Activated naive CD4-positive, alpha-beta T cell treated with anti-CD3 and anti-CD28 coated beads, Interleukin-2, amount 10 ng/mL, durations not matched to agents 7 days and 5 days (primary cell): ENCODE measurements around the gene ZDHHC3.

Experiments used
- CTCF ChIA-PET: fragments of 350-600 bp; sonication (Branson Sonifier 250); formaldehyde crosslinking; loops from one replicate; lab custom pipeline; 2021; ENCODE audit warnings: antibody characterized with exemption; lab: Charles Lee
- DNase-seq: peaks from one replicate; pipeline ENCODE4 v3.0.0-alpha.2; 2020
- H3K27ac Mint-ChIP-seq: one replicate; pipeline ENCODE4 v1.8.0; 2021; ENCODE audit warnings: mild to moderate bottlenecking, moderate library complexity, mixed read lengths
- H3K27me3 Mint-ChIP-seq: one replicate; pipeline ENCODE4 v1.8.0; 2021; ENCODE audit warnings: mild to moderate bottlenecking, mixed read lengths
- H3K36me3 Mint-ChIP-seq: one replicate; pipeline ENCODE4 v1.8.0; 2021; ENCODE audit warnings: mixed read lengths
- H3K4me1 Mint-ChIP-seq: one replicate; pipeline ENCODE4 v1.8.0; 2021; ENCODE audit warnings: mixed read lengths
- H3K4me3 Mint-ChIP-seq: one replicate; pipeline ENCODE4 v1.8.0; 2021; ENCODE audit warnings: mild to moderate bottlenecking, moderate library complexity, mixed read lengths
- H3K9me3 Mint-ChIP-seq: one replicate; pipeline ENCODE4 v1.8.0; 2021; ENCODE audit warnings: mixed read lengths

Gene ZDHHC3

DNA sequence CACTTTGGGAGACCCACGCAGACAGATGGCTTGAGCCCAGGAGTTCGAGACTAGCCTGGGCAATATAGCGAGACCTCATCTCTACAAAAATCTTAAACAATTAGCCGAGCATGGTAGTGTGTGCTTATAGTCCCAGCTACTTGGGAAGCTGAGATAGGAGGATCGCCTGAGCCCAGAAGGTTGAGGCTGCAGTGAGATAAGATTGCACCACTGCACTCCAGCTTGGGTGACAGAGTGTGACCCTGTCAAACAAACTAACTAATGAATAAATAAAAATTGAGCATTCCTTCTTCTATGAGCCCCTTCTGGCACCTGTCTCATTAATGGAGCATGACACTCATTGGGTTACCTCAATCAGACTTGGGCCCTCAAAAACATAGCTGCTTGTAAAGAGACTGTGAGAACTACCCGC is 7.5 kb downstream of the ZDHHC3 start:
- H3K27ac Mint-ChIP-seq = peak overlapping the region; percentile 82

DNA sequence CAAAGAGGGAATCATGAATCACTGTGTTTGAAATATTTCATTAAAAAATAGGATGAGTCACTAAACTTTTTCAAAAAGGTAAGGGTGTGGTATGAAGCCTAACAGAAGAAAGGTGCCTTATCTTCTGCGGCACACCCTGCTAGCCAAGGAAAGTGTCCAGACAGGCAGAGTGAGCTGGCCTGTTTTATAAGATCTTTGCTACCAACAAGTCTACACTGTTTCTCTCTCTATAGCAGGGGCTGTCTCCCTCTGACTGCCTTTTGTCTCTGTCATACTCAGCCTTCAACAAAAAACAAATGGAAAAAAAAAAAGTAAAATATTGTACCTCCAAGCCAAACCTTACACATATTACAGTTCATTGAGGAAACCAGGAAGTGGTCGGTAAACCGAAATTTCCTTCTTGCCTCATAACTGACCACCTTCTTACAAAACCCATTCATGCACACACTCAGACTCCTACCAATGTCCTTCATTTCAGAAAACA is 9.1 kb downstream of the ZDHHC3 start:
- H3K4me1 Mint-ChIP-seq = peaks cover 66% of the 10 kb centered on the region
- no peak overlapping the region for H3K27ac Mint-ChIP-seq
- CTCF ChIA-PET = interaction anchor here (0.9 to 1.0 kb wide), 2 partner anchors 15 to 25 kb away, joined by 3 read pairs; no protein-coding TSS in a partner anchor
- no peaks in the 10 kb centered on the region for H3K27me3 Mint-ChIP-seq
- no peak overlapping the region for H3K4me3 Mint-ChIP-seq
- no peak for DNase-seq
- H3K36me3 Mint-ChIP-seq = peaks cover 11% of the 10 kb centered on the region
- H3K9me3 Mint-ChIP-seq = no peaks in the 10 kb centered on the region

More for the DNA sequence above, 7.5 kb downstream of the ZDHHC3 start:
- CTCF ChIA-PET = interaction anchor here (1.0 kb wide), 1 partner anchor 25 kb away, joined by 3 read pairs; no protein-coding TSS in a partner anchor
- Mint-ChIP-seq H3K9me3 (no peaks in the 10 kb centered on the region), H3K36me3 (peaks cover 14% of the 10 kb centered on the region), H3K27me3 (no peaks in the 10 kb centered on the region), H3K4me1 (peaks cover 65% of the 10 kb centered on the region), H3K4me3 (no peak overlapping the region)
- no peak for DNase-seq

GRCh38 chr3:44965165-44965564 is 10.8 kb downstream of the ZDHHC3 start:
- Mint-ChIP-seq H3K4me1 (peaks cover 54% of the 10 kb centered on the region), H3K9me3 (no peaks in the 10 kb centered on the region), H3K36me3 (peaks cover 6% of the 10 kb centered on the region), H3K27ac (no peak overlapping the region), H3K4me3 (no peak overlapping the region), H3K27me3 (no peaks in the 10 kb centered on the region)
- DNase-seq = no peak
- CTCF ChIA-PET = interaction anchor here (0.8 kb wide), 1 partner anchor 40 kb away, joined by 4 read pairs; no protein-coding TSS in a partner anchor

DNA sequence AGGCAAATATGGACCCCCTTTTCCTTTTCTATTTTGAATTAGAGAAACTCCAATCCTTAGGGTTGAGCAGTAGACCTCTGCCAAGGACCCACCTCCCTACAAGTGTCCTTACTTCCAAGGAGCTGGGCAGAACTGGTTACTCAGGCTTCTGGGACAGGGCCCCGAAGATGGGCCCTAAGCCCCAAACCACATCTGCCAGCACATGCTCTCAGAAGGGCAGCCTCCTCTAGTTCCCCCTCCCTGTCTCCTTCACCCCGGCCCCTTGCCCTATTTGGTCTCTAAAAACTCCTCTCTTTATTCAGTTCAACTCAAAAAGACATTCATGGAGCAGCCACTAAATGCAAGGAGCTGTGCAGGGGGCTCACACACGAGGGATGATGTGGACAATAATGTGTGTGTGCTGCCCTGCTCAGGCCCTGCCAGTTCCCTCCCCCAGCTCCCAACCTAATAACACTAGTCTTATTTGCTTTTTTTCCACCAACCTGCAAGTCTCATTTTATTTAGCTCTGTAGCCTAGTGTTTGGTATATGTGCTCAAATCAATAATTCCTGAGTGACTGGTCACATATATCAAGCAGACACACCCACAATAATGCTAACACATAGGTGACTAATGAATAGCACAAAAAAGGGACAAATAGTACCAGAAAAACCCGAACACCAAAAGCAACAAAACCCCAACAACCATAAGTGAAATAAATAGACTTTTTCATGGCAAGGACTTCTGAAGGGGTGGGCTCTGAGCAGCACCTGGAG is 12.2 kb downstream of the ZDHHC3 start:
- CTCF ChIA-PET = no interaction called here
- no peak overlapping the region for H3K27ac Mint-ChIP-seq
- DNase-seq = no peak
- no peaks in the 10 kb centered on the region for H3K27me3 Mint-ChIP-seq
- H3K9me3 Mint-ChIP-seq = no peaks in the 10 kb centered on the region
- H3K4me3 Mint-ChIP-seq = no peak overlapping the region
- H3K4me1 Mint-ChIP-seq = peaks cover 39% of the 10 kb centered on the region
- H3K36me3 Mint-ChIP-seq = peaks cover 1% of the 10 kb centered on the region

DNA sequence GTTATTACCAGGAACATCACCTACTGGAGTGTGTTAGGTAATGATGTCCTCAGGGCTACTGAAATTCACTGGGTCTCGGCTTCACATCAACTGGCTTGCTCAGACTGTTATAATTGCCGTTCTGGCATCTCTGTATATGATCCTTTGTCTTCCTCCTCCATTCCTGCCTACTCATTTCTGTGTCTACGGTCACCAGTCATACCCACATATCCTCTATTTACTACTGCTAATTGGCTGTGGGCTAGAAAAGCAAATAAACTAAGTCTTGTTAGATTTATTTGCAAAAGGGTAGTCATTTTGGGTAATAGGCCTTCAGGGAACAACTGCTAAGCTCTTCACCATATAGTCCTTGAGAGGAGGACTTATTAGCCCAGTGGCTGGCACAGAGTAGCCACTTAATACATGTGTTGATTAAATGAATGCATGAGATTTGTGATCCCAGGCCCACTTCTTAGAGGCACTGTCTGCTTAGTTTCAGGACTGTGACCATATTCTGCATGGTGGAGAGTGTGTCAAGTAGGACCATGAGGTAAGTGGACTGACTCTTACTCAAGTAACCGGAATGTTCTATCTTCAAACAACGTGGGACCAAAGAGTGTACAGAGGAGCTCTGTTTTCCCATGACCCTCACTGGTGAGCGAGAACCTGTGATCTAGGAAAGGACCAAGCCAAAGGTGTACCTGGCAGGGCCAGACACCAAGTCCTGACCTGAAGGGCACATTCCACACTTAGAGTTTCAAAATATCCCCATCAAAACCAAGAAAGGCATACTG is 13.2 kb downstream of the ZDHHC3 start:
- H3K4me1 Mint-ChIP-seq = peaks cover 30% of the 10 kb centered on the region
- H3K36me3 Mint-ChIP-seq = peaks cover 3% of the 10 kb centered on the region
- no peaks in the 10 kb centered on the region for H3K9me3 Mint-ChIP-seq
- CTCF ChIA-PET = no interaction called here
- no peak for DNase-seq
- H3K27ac Mint-ChIP-seq = no peak overlapping the region
- no peak overlapping the region for H3K4me3 Mint-ChIP-seq
- no peaks in the 10 kb centered on the region for H3K27me3 Mint-ChIP-seq

GRCh38 chr3:44961888-44962287 is 14.1 kb downstream of the ZDHHC3 start:
- no peak for DNase-seq
- CTCF ChIA-PET = interaction anchor here (0.6 kb wide), 1 partner anchor 93 kb away, joined by 3 read pairs; no protein-coding TSS in a partner anchor
- H3K4me1 Mint-ChIP-seq = peaks cover 21% of the 10 kb centered on the region

GRCh38 chr3:44960387-44961026 is 15.5 kb downstream of the ZDHHC3 start:
- Mint-ChIP-seq H3K9me3 (no peaks in the 10 kb centered on the region), H3K27me3 (no peaks in the 10 kb centered on the region), H3K4me3 (no peak overlapping the region), H3K36me3 (peaks cover 8% of the 10 kb centered on the region), H3K4me1 (peaks cover 13% of the 10 kb centered on the region), H3K27ac (no peak overlapping the region)
- DNase-seq = no peak
- CTCF ChIA-PET = no interaction called here

More at GRCh38 chr3:44961888-44962287, 14.1 kb downstream of the ZDHHC3 start:
- H3K9me3 Mint-ChIP-seq = no peaks in the 10 kb centered on the region
- peaks cover 3% of the 10 kb centered on the region for H3K36me3 Mint-ChIP-seq
- H3K27me3 Mint-ChIP-seq = no peaks in the 10 kb centered on the region
- H3K27ac Mint-ChIP-seq = no peak overlapping the region
- H3K4me3 Mint-ChIP-seq = no peak overlapping the region

GRCh38 chr3:44958386-44958785 is 17.6 kb downstream of the ZDHHC3 start:
- H3K36me3 Mint-ChIP-seq = peaks cover 8% of the 10 kb centered on the region
- H3K4me3 Mint-ChIP-seq = no peak overlapping the region
- no peaks in the 10 kb centered on the region for H3K9me3 Mint-ChIP-seq
- H3K27ac Mint-ChIP-seq = no peak overlapping the region
- CTCF ChIA-PET = no interaction called here
- no peaks in the 10 kb centered on the region for H3K27me3 Mint-ChIP-seq
- H3K4me1 Mint-ChIP-seq = peaks cover 8% of the 10 kb centered on the region
- DNase-seq = no peak

GRCh38 chr3:44957986-44958385 is 18.0 kb downstream of the ZDHHC3 start:
- Mint-ChIP-seq H3K4me1 (peaks cover 8% of the 10 kb centered on the region), H3K4me3 (no peak overlapping the region), H3K9me3 (no peaks in the 10 kb centered on the region), H3K36me3 (peaks cover 8% of the 10 kb centered on the region), H3K27me3 (no peaks in the 10 kb centered on the region), H3K27ac (no peak overlapping the region)
- CTCF ChIA-PET = no interaction called here
- no peak for DNase-seq

DNA sequence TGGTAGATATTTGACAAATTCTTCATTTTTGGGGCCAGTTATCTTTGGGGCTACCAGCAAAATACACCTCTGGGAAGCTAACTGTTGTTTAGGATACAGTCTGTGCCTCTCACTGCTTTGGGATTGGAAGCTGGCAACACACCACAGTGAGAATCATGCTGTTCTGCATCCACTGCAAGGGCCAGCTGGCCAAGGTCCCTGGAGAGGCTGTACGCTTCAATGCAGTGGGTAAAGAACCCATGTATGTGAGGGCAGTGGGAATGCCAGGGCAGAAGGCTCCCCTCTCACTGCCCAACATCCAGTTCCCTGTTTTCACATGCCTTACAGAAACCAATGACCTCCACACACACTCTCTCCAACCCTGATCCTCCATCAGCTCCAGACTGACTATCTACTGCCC is 20.1 kb downstream of the ZDHHC3 start:
- CTCF ChIA-PET = no interaction called here
- Mint-ChIP-seq H3K4me1 (peaks cover 2% of the 10 kb centered on the region), H3K9me3 (no peaks in the 10 kb centered on the region), H3K36me3 (peaks cover 13% of the 10 kb centered on the region), H3K27ac (no peak overlapping the region), H3K4me3 (no peak overlapping the region), H3K27me3 (no peaks in the 10 kb centered on the region)
- DNase-seq = no peak

- CTCF ChIA-PET = interaction anchor here (1.0 kb wide), 1 partner anchor 255 kb away, joined by 3 read pairs; no protein-coding TSS in a partner anchor
- Mint-ChIP-seq H3K4me1 (peaks cover 5% of the 10 kb centered on the region), H3K9me3 (no peaks in the 10 kb centered on the region), H3K27me3 (no peaks in the 10 kb centered on the region), H3K36me3 (peaks cover 16% of the 10 kb centered on the region), H3K27ac (no peak overlapping the region), H3K4me3 (no peak overlapping the region)
- no peak for DNase-seq
Measured at GRCh38 chr3:44954962-44955361, 21.0 kb downstream of the ZDHHC3 start.

- H3K27me3 Mint-ChIP-seq = no peaks in the 10 kb centered on the region
- H3K4me3 Mint-ChIP-seq = no peak overlapping the region
- CTCF ChIA-PET = no interaction called here
- no peaks in the 10 kb centered on the region for H3K9me3 Mint-ChIP-seq
- H3K4me1 Mint-ChIP-seq = peaks cover 5% of the 10 kb centered on the region
- DNase-seq = no peak
- peaks cover 16% of the 10 kb centered on the region for H3K36me3 Mint-ChIP-seq
- H3K27ac Mint-ChIP-seq = no peak overlapping the region
Measured at GRCh38 chr3:44954304-44954703, 21.7 kb downstream of the ZDHHC3 start.

GRCh38 chr3:44952689-44953088 is 23.3 kb downstream of the ZDHHC3 start:
- CTCF ChIA-PET = no interaction called here
- Mint-ChIP-seq H3K27ac (no peak overlapping the region), H3K4me3 (no peak overlapping the region), H3K27me3 (no peaks in the 10 kb centered on the region), H3K36me3 (peaks cover 15% of the 10 kb centered on the region), H3K9me3 (no peaks in the 10 kb centered on the region), H3K4me1 (peaks cover 5% of the 10 kb centered on the region)
- DNase-seq = no peak

- no peak overlapping the region for H3K27ac Mint-ChIP-seq
- CTCF ChIA-PET = no interaction called here
Measured at GRCh38 chr3:44950275-44950734, 25.7 kb downstream of the ZDHHC3 start.

More at GRCh38 chr3:44950275-44950734, 25.7 kb downstream of the ZDHHC3 start:
- DNase-seq = no peak
- peaks cover 16% of the 10 kb centered on the region for H3K36me3 Mint-ChIP-seq
- H3K4me1 Mint-ChIP-seq = peaks cover 3% of the 10 kb centered on the region
- no peaks in the 10 kb centered on the region for H3K27me3 Mint-ChIP-seq
- no peak overlapping the region for H3K4me3 Mint-ChIP-seq
- no peaks in the 10 kb centered on the region for H3K9me3 Mint-ChIP-seq
